Neural progenitor cell (in vitro differentiated cells): ENCODE results near the gene NFKBIL1.

Experiments
- CTCF ChIP-seq: fragments of 200-600 bp; sonication (generic); IDR thresholded peaks from 2 replicates; pipeline ENCODE4 v1.5.1; 2017; ENCODE audit warnings: antibody characterized with exemption, mild to moderate bottlenecking
- EZH2 ChIP-seq: fragments of 200-600 bp; sonication (generic); IDR thresholded peaks from 2 replicates; pipeline ENCODE4 v1.6.1; 2017; ENCODE audit warnings: antibody characterized with exemption, mild to moderate bottlenecking, moderate library complexity

GRCh38 chr6:31530659-31531058 is 16.7 kb upstream of the NFKBIL1 start:
- TF ChIP-seq CTCF (no peak), EZH2 (no peak)
